Neural cell (in vitro differentiated cells): Measurements from ENCODE around the gene TADA3.

ENCODE experiments used
- CTCF ChIP-seq: fragments of 450-650 bp; IDR thresholded peaks from 2 replicates; pipeline ENCODE4 v1.5.1; 2014; ENCODE audit warnings: antibody characterized with exemption, mild to moderate bottlenecking, moderate library complexity; ENCODE audit not compliant: poor library complexity, severe bottlenecking
- POLR2AphosphoS5 ChIP-seq: IDR thresholded peaks from 2 replicates; pipeline ENCODE4 v1.6.1; 2012
- REST ChIP-seq: IDR thresholded peaks from 2 replicates; pipeline ENCODE4 v1.6.1; 2012; ENCODE audit warnings: borderline replicate concordance

GRCh38 chr3:9795207-9795606 is 2.9 kb upstream of the TADA3 start:
- TF ChIP-seq CTCF (no peak), POLR2AphosphoS5 (no peak), REST (no peak)
